ENCODE results near the gene KLHL17. TPM values are rescaled to one million over a fixed set of nuclear protein-coding genes. Genes with fewer than 3 reads are reported as not detected.
A peak's percentile ranks its signal among the peaks of the same experiment; 100 is the strongest.
"Not testable (repeated sequence)": the region's sequence is repeated elsewhere in the genome, so short reads cannot be mapped to it uniquely, and the experiment has no call there.

Gene KLHL17
- total and polyA plus RNA-seq, 2 donors, result 4.5 to 12.0 TPM

DNA sequence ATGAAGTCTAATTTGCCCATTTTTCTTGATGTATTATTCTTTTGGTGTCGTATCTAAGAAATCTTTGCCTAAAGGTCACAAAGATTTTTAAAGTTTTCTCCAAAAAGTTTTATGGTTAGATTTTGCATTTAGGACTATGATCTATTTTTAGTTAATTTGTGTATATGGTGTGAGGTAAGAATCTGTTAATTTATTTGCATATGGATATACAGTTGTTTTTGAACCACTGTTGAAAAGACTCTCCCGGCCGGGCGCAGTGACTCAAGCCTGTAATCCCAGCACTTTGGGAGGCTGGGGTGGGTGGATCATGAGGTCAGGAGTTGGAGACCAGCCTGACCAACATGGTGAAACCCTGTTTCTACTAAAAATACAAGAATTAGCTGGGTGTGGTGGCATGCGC is 27.7 kb downstream of the KLHL17 start:
- WGBS, result 85% methylated on average over 5 of the region's 5 CpGs
- not testable (repeated sequence) for DNase-seq (ENCODE audit: extremely low spot score); H3K4me3 ChIP-seq (ENCODE audit: low read depth, low read length); H3K27ac ChIP-seq (ENCODE audit: low read depth); H3K36me3 ChIP-seq (ENCODE audit: insufficient read depth); H3K4me1 ChIP-seq (ENCODE audit: insufficient read depth)

DNA sequence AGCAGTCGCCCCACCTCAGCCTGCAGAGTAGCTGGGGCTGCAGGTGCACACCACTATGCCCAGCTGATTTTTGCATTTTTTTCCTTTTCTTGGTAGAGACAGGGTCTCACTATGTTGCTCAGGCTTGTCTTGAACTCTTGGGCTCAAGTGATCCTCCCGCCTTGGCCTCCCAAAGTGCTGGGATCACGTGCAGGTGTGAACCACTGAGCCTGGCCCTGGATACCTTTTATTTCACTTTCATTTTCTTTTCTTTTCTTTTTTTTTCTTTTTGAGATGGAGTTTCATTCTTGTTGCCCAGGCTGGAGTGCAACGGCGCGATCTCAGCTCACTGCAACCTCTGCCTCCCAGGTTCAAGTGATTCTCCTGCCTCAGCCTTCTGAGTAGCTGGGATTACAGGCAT is 30.9 kb downstream of the KLHL17 start:
- not testable (repeated sequence) for H3K4me1 ChIP-seq (ENCODE audit: insufficient read depth); H3K27ac ChIP-seq (ENCODE audit: low read depth); H3K36me3 ChIP-seq (ENCODE audit: insufficient read depth); DNase-seq (ENCODE audit: extremely low spot score); H3K4me3 ChIP-seq (ENCODE audit: low read depth, low read length)
- WGBS, result 97% methylated on average over 6 of the region's 6 CpGs

- no peak overlapping the region for H3K27ac ChIP-seq (ENCODE audit: low read depth)
- H3K4me1 ChIP-seq (ENCODE audit: insufficient read depth), result no peaks in the 10 kb centered on the region
- WGBS, result 95% methylated on average over 10 of the region's 10 CpGs
- H3K36me3 ChIP-seq (ENCODE audit: insufficient read depth), result no peaks in the 10 kb centered on the region
- no peak overlapping the region for H3K4me3 ChIP-seq (ENCODE audit: low read depth, low read length)
- no peak for DNase-seq (ENCODE audit: extremely low spot score)
These were observed 31.5 kb downstream of the KLHL17 start for GRCh38 chr1:991895-992294.

GRCh38 chr1:992362-992761 is 32.0 kb downstream of the KLHL17 start:
- no peak for DNase-seq (ENCODE audit: extremely low spot score)
- Histone ChIP-seq H3K27ac (ENCODE audit: low read depth) (no peak overlapping the region), H3K4me1 (ENCODE audit: insufficient read depth) (no peaks in the 10 kb centered on the region), H3K36me3 (ENCODE audit: insufficient read depth) (no peaks in the 10 kb centered on the region), H3K4me3 (ENCODE audit: low read depth, low read length) (no peak overlapping the region)
- 91% methylated on average over 7 of the region's 7 CpGs for WGBS

DNA sequence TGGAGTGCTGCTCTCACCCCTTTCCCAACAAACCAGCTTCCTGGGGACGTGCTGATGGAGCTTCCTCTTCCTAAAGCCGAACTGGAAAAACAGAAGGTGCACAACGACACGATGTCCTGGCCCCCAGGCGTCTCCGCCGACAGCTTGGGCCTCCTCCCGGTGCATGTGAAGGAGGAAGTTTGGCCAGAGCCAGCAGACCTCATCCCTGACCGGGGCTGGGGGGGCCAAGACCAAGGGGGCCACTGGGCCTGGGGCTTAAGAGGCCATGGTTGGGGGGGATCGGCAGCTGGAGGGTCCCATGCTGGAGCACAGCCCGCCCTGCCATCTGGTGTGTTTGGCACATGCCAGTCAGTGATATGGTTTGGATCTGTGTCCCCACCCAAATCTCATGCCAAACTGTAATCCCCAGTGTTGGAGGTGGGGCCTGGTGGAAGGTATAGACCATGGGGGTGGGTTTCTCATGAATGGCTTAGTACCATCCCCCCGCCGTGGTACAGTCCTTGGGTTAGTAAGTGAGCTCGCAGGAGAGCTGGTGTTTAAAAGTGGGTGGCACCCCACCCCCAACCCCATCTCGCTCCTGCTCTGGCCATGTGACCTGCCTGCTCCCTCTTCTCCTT is 33.1 kb downstream of the KLHL17 start:
- Histone ChIP-seq H3K4me1 (ENCODE audit: insufficient read depth) (no peaks in the 10 kb centered on the region), H3K36me3 (ENCODE audit: insufficient read depth) (no peaks in the 10 kb centered on the region), H3K4me3 (ENCODE audit: low read depth, low read length) (no peak overlapping the region), H3K27ac (ENCODE audit: low read depth) (no peak overlapping the region)
- DNase-seq (ENCODE audit: extremely low spot score), result no peak
- WGBS, result 80% methylated on average over 15 of the region's 15 CpGs

DNA sequence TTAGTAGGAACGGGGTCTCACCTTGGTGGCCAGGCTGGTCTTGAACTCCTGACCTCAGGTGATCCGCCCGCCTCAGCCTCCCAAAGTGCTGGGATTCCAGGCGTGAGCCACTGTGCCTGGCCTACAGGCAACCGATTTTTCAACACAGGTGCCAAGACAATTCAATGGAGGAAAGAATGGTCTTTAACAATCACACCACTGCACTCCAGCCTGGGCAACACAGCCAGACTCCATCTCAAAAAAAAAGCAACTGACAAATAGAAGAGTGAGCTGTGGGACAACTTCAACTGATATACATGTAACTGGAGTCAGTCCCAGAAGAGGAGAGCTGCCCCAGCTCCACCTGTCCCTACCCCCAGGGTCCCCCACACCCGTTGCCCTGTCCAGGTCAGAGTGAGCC is 34.2 kb downstream of the KLHL17 start:
- not testable (repeated sequence) for DNase-seq (ENCODE audit: extremely low spot score); H3K27ac ChIP-seq (ENCODE audit: low read depth); H3K36me3 ChIP-seq (ENCODE audit: insufficient read depth); H3K4me1 ChIP-seq (ENCODE audit: insufficient read depth); H3K4me3 ChIP-seq (ENCODE audit: low read depth, low read length)
- 89% methylated on average over 6 of the region's 6 CpGs for WGBS

GRCh38 chr1:995665-996633 is 35.6 kb downstream of the KLHL17 start:
- Histone ChIP-seq H3K36me3 (ENCODE audit: insufficient read depth) (no peaks in the 10 kb centered on the region), H3K27ac (ENCODE audit: low read depth) (no peak overlapping the region), H3K4me1 (ENCODE audit: insufficient read depth) (no peaks in the 10 kb centered on the region), H3K4me3 (ENCODE audit: low read depth, low read length) (no peak overlapping the region)
- WGBS, result 38% methylated on average over 30 of the region's 30 CpGs
- DNase-seq (ENCODE audit: extremely low spot score), result no peak

GRCh38 chr1:996851-997712 is 36.7 kb downstream of the KLHL17 start:
- Histone ChIP-seq H3K4me3 (ENCODE audit: low read depth, low read length) (no peak overlapping the region), H3K27ac (ENCODE audit: low read depth) (no peak overlapping the region), H3K36me3 (ENCODE audit: insufficient read depth) (no peaks in the 10 kb centered on the region), H3K4me1 (ENCODE audit: insufficient read depth) (peaks cover 2% of the 10 kb centered on the region)
- no peak for DNase-seq (ENCODE audit: extremely low spot score)
- WGBS, result 64% methylated on average over 24 of the region's 24 CpGs

GRCh38 chr1:997713-997992 is 37.3 kb downstream of the KLHL17 start:
- Histone ChIP-seq H3K27ac (ENCODE audit: low read depth) (no peak overlapping the region), H3K4me3 (ENCODE audit: low read depth, low read length) (no peak overlapping the region), H3K4me1 (ENCODE audit: insufficient read depth) (peaks cover 2% of the 10 kb centered on the region), H3K36me3 (ENCODE audit: insufficient read depth) (no peaks in the 10 kb centered on the region)
- no peak for DNase-seq (ENCODE audit: extremely low spot score)
- whole genome bisulfite sequencing, result 83% methylated on average over 3 of the region's 3 CpGs

DNA sequence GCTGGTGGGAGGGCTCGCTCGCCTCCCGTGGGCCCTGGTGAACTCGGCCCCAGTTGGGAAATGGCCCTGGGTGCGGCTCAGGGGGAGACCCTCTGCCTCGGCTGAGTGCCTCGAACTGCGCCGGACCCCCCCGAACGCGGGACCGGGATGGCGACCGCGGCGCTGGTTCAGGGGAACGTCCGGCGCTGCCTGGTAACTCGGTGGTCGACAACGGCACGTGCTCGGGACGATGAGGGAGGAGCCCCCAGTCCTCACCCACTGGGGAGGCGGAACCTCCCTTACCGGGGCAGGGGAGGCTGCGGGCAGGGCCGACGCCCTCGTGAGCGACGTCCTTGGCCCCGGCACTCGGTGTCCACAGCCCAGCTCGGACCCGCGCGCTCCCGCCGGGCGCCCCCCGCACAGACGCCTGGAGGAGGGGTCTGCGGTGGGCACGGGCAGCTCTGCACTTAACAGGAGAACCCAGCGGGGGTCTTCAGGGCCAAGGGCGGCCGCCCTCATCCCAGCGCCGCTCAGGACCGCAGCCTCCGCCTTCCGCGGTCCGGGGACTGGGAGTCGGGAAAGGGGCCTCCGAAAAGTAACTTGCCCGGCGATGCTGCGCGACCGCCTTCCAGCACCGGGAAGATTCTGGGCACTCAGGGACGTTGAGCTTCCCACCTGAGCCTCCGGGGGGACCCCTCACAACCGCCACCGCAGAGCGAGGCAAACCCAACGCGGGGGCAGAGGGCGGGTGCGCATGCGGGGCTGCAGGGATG is 37.8 kb downstream of the KLHL17 start:
- no peaks in the 10 kb centered on the region for H3K36me3 ChIP-seq (ENCODE audit: insufficient read depth)
- DNase-seq (ENCODE audit: extremely low spot score), result no peak
- no peak overlapping the region for H3K27ac ChIP-seq (ENCODE audit: low read depth)
- WGBS, result 33% methylated on average over 75 of the region's 75 CpGs
- peak overlapping the region; percentile 62 for H3K4me3 ChIP-seq (ENCODE audit: low read depth, low read length)
- peaks cover 2% of the 10 kb centered on the region for H3K4me1 ChIP-seq (ENCODE audit: insufficient read depth)

GRCh38 chr1:998745-998994 is 38.3 kb downstream of the KLHL17 start:
- 2% methylated on average over 26 of the region's 27 CpGs for WGBS
- Histone ChIP-seq H3K36me3 (ENCODE audit: insufficient read depth) (no peaks in the 10 kb centered on the region), H3K4me3 (ENCODE audit: low read depth, low read length) (peak overlapping the region; percentile 62), H3K4me1 (ENCODE audit: insufficient read depth) (peaks cover 2% of the 10 kb centered on the region), H3K27ac (ENCODE audit: low read depth) (no peak overlapping the region)
- no peak for DNase-seq (ENCODE audit: extremely low spot score)

DNA sequence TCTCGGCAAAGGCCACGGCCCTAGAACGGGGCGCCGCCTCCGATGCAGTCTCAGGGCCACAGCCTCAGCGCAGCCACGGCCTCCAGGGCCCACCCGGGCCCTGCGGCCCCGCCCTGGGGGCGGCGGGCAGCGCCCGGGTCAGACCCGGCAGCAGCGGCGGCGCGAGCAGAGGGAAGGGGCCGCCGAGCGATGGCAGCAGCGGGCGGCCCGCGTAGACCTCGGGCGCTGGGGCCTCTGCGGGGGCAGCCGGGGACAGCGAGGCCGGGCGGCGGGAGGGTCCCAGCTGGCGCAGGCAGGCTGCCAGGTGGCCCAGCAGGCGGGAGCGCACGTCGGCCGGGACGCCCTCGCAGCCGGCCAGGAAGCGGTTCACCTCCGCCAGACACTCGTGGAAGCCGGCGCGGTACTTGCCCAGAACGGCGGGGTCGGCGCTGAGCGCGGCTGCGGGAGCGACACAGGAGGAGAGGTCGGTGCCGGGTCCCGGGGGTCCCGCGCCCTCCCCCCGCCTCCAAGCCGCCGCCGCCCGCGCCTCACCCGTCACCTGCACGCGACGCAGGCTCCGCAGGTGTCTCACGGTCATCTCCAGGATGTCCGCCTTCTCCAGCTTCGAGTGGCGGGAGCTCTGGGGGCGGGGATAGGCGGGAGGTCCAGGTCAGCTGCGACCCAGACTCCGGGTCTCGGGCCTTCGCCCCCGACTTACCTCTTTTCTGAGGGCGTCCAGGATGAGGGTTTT is 38.8 kb downstream of the KLHL17 start:
- DNase-seq (ENCODE audit: extremely low spot score), result no peak
- H3K36me3 ChIP-seq (ENCODE audit: insufficient read depth), result no peaks in the 10 kb centered on the region
- peaks cover 2% of the 10 kb centered on the region for H3K4me1 ChIP-seq (ENCODE audit: insufficient read depth)
- H3K27ac ChIP-seq (ENCODE audit: low read depth), result no peak overlapping the region
- WGBS, result under 1% methylated on average over 85 of the region's 86 CpGs
- peak overlapping the region; percentile 62 for H3K4me3 ChIP-seq (ENCODE audit: low read depth, low read length)

All from urinary bladder (tissue), 4 donors.